Nephron (organoid): Measurements from ENCODE around the gene GALNT13.
A peak's percentile ranks its signal among the peaks of the same experiment; 100 is the strongest.
"Not testable (repeated sequence)": the region's sequence is repeated elsewhere in the genome, so short reads cannot be mapped to it uniquely, and the experiment has no call there.

Experiments used
- H3K27ac Mint-ChIP-seq, 3 experiments: 2 replicates each; pipeline ENCODE4 v1.8.0; 2020; ENCODE audit warnings: mixed read lengths in 3 of 3, mild to moderate bottlenecking in 2 of 3, moderate library complexity in 1 of 3
- H3K27me3 Mint-ChIP-seq: 2 replicates; pipeline ENCODE4 v1.8.0; 2021; ENCODE audit warnings: low read depth, mild to moderate bottlenecking, moderate library complexity, mixed read lengths
- H3K36me3 Mint-ChIP-seq: 2 replicates; pipeline ENCODE4 v1.8.0; 2020; ENCODE audit warnings: low read depth, mixed read lengths
- H3K4me1 Mint-ChIP-seq: 2 replicates; pipeline ENCODE4 v1.8.0; 2020; ENCODE audit warnings: mixed read lengths
- H3K4me3 Mint-ChIP-seq, 3 experiments: 2 replicates each; pipeline ENCODE4 v1.8.0; 2020; ENCODE audit warnings: mild to moderate bottlenecking in 3 of 3, mixed read lengths in 3 of 3, moderate library complexity in 2 of 3
- H3K9me3 Mint-ChIP-seq: 2 replicates; pipeline ENCODE4 v1.8.0; 2020; ENCODE audit warnings: mixed read lengths
- TF ChIP-seq, protein P1 (sequence below), 3 experiments: fragments of 200-600 bp; sonication (generic); IDR thresholded peaks; one replicate each; pipeline ENCODE4 v1.5.0; 2021; ENCODE audit warnings: antibody characterized with exemption in 3 of 3; ENCODE audit not compliant: unreplicated experiment in 3 of 3

The GALNT13 gene

DNA sequence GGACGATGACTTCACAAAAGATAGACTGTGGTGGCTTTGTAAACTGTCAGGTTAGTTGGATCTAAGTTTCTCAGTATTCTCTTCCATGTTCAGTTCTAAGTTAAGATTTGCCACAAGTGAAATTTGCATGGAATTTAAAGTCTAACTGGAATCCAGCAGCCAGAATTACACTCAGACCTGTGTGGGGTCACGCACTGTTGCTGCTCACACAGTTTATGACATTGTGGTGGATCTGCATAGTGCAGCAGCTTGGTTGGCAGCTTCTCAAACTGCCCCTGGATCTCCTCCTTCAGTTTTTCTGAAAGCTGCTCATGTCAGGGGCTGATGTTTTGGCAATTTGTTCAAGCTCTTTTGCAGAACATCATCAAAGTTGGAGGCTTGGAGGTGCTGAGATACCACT lies 598.7 kb downstream of the GALNT13 start:
- Mint-ChIP-seq H3K27me3 (no peaks in the 10 kb centered on the region), H3K4me3 (no peak overlapping the region), H3K4me1 (no peaks in the 10 kb centered on the region), H3K9me3 (no peaks in the 10 kb centered on the region), H3K27ac (peak overlapping the region; percentile 21 to 83 (median 55)), H3K36me3 (no peaks in the 10 kb centered on the region)
- TF ChIP-seq, protein P1, sequence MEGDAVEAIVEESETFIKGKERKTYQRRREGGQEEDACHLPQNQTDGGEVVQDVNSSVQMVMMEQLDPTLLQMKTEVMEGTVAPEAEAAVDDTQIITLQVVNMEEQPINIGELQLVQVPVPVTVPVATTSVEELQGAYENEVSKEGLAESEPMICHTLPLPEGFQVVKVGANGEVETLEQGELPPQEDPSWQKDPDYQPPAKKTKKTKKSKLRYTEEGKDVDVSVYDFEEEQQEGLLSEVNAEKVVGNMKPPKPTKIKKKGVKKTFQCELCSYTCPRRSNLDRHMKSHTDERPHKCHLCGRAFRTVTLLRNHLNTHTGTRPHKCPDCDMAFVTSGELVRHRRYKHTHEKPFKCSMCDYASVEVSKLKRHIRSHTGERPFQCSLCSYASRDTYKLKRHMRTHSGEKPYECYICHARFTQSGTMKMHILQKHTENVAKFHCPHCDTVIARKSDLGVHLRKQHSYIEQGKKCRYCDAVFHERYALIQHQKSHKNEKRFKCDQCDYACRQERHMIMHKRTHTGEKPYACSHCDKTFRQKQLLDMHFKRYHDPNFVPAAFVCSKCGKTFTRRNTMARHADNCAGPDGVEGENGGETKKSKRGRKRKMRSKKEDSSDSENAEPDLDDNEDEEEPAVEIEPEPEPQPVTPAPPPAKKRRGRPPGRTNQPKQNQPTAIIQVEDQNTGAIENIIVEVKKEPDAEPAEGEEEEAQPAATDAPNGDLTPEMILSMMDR (IDR thresholded peaks at IDR 0.05; ENCODE audit: unreplicated experiment in 3 of 3), result no peak

DNA sequence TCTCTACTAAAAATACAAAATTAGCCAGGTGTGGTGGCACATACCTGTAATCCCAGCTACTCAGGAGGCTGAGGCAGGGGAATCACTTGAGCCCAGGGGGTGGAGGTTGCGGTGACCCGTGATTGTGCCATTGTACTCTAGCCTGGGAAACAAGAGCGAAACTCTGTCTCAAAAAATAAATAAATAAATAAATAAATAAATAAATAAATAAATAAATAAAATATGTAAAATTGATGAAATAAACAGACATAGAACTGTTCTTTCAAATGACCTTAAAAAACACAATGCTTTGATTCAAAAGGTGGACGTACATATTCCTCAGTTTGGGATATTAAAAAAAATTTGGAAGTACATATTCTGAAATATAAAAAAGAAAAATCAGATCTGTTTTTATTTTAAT lies 599.8 kb downstream of the GALNT13 start:
- H3K27me3 Mint-ChIP-seq, H3K9me3 Mint-ChIP-seq, H3K27ac Mint-ChIP-seq, H3K4me3 Mint-ChIP-seq, H3K4me1 Mint-ChIP-seq, H3K36me3 Mint-ChIP-seq: not testable (repeated sequence)

DNA sequence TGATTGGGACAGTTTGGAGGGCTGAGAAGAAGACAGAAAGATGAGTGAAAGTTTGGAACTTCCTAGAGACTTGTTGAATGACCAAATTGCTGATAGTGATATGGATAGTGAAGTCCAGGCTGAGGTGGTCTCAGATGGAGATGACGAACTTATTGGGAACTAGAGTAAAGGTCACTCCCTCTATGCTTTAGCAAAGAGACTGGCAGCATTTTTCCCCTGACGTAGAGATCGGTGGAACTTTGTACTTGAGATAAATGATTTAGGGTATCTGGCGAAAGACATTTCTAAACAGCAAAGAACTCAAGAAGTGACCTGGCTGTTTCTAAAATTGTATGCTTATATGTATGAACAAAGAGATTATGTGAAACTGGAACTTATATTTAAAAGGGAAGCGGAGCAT lies 605.6 kb downstream of the GALNT13 start:
- Mint-ChIP-seq H3K4me3 (no peak overlapping the region), H3K4me1 (no peaks in the 10 kb centered on the region), H3K27ac (peak overlapping the region in 1 of 3 experiments; percentile 2), H3K9me3 (no peaks in the 10 kb centered on the region), H3K36me3 (no peaks in the 10 kb centered on the region), H3K27me3 (no peaks in the 10 kb centered on the region)
- TF ChIP-seq, protein P1 (IDR thresholded peaks at IDR 0.05; ENCODE audit: unreplicated experiment in 3 of 3), result no peak

DNA sequence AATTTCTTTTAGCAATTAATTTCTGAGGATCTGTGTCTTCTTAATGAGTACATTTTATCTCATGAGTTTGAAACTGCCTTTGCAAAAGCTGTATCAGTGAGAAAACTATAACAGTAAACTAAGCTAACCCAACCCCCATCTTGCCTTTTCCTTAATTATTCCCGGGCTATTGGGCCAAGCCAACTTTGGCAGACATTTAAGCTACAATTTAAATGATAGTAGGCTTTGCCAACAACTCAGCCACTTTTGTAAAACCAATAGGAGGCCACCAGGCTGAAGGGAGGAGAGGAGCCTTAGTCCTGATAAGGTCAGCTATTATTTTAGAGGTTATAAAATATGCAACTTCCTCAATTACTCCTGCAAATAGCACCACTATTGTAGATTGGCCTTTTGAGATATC lies 608.8 kb downstream of the GALNT13 start:
- Mint-ChIP-seq H3K27ac (no peak overlapping the region), H3K4me1 (no peaks in the 10 kb centered on the region), H3K9me3 (no peaks in the 10 kb centered on the region), H3K36me3 (no peaks in the 10 kb centered on the region), H3K27me3 (no peaks in the 10 kb centered on the region), H3K4me3 (no peak overlapping the region)
- TF ChIP-seq, protein P1 (IDR thresholded peaks at IDR 0.05; ENCODE audit: unreplicated experiment in 3 of 3), result no peak

DNA sequence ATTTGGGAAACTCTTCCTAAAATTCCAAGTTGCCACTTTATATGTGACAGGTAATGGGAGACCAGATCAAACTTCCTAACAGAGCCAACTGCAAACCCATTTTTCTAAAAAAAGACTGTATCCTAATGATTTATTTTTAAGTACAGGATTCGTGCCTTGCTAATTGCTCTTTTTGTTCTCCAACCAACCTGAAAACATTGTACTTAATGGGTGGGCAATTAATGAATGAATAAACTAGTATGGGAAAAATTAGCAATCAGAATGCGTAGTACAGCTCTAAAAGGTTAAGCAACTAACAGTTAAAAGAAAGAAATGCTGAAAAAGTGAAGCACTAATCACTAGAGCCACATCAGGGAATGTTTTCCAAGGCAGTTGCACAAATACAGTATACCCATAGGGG lies 609.6 kb downstream of the GALNT13 start:
- Mint-ChIP-seq H3K27ac (no peak overlapping the region), H3K9me3 (no peaks in the 10 kb centered on the region), H3K4me1 (no peaks in the 10 kb centered on the region), H3K27me3 (no peaks in the 10 kb centered on the region), H3K4me3 (no peak overlapping the region), H3K36me3 (no peaks in the 10 kb centered on the region)
- TF ChIP-seq, protein P1 (IDR thresholded peaks at IDR 0.05; ENCODE audit: unreplicated experiment in 3 of 3), result no peak

DNA sequence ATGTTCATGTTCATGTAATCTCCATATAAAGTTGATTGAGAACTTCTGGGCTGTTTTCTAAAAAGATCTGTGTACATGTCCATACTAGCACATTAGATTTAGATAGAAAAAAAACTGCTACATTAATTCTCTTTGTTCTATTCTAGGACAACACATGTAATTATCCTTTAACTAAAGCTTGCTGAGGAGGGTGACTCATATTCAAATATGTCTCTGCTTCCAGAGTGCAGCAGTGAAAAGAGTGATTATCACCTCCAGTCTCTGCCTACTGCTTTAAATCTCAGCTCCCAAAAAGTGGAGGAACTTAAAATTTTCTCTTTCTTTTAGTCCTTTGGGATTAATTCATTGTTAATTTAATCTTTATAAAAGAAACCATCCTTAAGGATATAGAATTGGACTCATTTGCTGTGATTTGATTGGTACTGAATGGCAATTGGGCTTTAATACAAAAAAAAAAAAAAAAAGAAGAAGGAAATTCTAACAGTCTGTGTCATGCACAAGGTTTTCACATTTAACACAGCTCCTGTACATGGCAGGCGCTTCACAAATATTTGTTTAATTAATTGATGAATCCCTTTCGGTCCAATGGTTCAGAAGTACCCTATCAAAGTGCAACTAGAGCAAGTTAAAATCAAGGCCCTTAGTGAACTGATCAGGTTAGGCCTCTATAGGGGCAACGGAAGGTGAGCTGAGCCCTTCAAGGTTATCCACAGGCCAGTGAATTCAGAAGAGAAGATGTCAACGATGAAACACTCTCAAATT lies 612.8 kb downstream of the GALNT13 start:
- no peaks in the 10 kb centered on the region for H3K27me3 Mint-ChIP-seq

More for the DNA sequence above, 612.8 kb downstream of the GALNT13 start:
- peaks cover 6% of the 10 kb centered on the region for H3K4me1 Mint-ChIP-seq
- peak overlapping the region; percentile 65 to 86 (median 76) for H3K27ac Mint-ChIP-seq
- no peak overlapping the region for H3K4me3 Mint-ChIP-seq
- H3K36me3 Mint-ChIP-seq, result no peaks in the 10 kb centered on the region
- TF ChIP-seq, protein P1 (IDR thresholded peaks at IDR 0.05; ENCODE audit: unreplicated experiment in 3 of 3), result no peak
- H3K9me3 Mint-ChIP-seq, result no peaks in the 10 kb centered on the region
